ENCODE results near the gene PLA2G3.
"Not testable (repeated sequence)": the region's sequence is repeated elsewhere in the genome, so short reads cannot be mapped to it uniquely, and the experiment has no call there.

PLA2G3 gene

GRCh38 chr22:31122532-31123291 lies 17.6 kb downstream of the PLA2G3 start, which contains the start of gene INPP5J:
Gene INPP5J (plus strand): TSS chr22:31122966. CDS start chr22:31123015, 49 bp downstream.
- no peak for DNase-seq

- no peak for DNase-seq
Measured at GRCh38 chr22:31122196-31122531, 18.1 kb downstream of the PLA2G3 start.

- DNase-seq, result no peak
Measured at GRCh38 chr22:31121403-31121802, 18.9 kb downstream of the PLA2G3 start.

GRCh38 chr22:31120642-31121041 lies 19.7 kb downstream of the PLA2G3 start:
- DNase-seq, result no peak

- DNase-seq, result no peak
Measured at GRCh38 chr22:31120230-31120629, 20.1 kb downstream of the PLA2G3 start.

- no peak for DNase-seq
Measured at GRCh38 chr22:31119026-31119717, 21.1 kb downstream of the PLA2G3 start.

- no peak for DNase-seq
Measured at GRCh38 chr22:31118046-31118820, 22.1 kb downstream of the PLA2G3 start.

GRCh38 chr22:31112547-31113091 lies 27.7 kb downstream of the PLA2G3 start:
- not testable (repeated sequence) for DNase-seq

- DNase-seq, result no peak
Measured at GRCh38 chr22:31107894-31108218, 32.5 kb downstream of the PLA2G3 start.

GRCh38 chr22:31107178-31107893 lies 33.0 kb downstream of the PLA2G3 start, which contains the start of gene SELENOM:
Gene SELENOM (minus strand): TSS chr22:31107568. CDS start chr22:31107505, 63 bp downstream.
- DNase-seq, result peak; percentile 81 to 88

GRCh38 chr22:31106731-31107177 lies 33.6 kb downstream of the PLA2G3 start:
- no peak for DNase-seq

- no peak for DNase-seq
Measured at GRCh38 chr22:31106001-31106571, 34.2 kb downstream of the PLA2G3 start.

GRCh38 chr22:31105282-31105929 lies 34.9 kb downstream of the PLA2G3 start:
- no peak for DNase-seq

- no peak for DNase-seq
Measured at GRCh38 chr22:31104869-31105268, 35.4 kb downstream of the PLA2G3 start.

- no peak for DNase-seq
Measured at GRCh38 chr22:31103899-31104694, 36.2 kb downstream of the PLA2G3 start.

- no peak for DNase-seq
Measured at GRCh38 chr22:31103111-31103510, 37.2 kb downstream of the PLA2G3 start.

- no peak for DNase-seq
Measured at GRCh38 chr22:31102441-31103081, 37.7 kb downstream of the PLA2G3 start.

- no peak for DNase-seq
Measured at GRCh38 chr22:31100762-31101525, 39.4 kb downstream of the PLA2G3 start.
